Kidney epithelial cell (primary cell): ENCODE measurements around the gene SLC35F1. TPM values are rescaled to one million over a fixed set of nuclear protein-coding genes. Genes with fewer than 3 reads are reported as not detected.

Source experiments
- DNase-seq: peaks from one replicate; pipeline ENCODE4 v3.0.0-alpha.2; 2010; ENCODE audit warnings: low read depth
- H3K27me3 ChIP-seq: 2 replicates; pipeline ENCODE4 v1.6.0; 2011; ENCODE audit warnings: low read length; ENCODE audit not compliant: control insufficient read depth, insufficient read depth
- H3K36me3 ChIP-seq: 2 replicates; pipeline ENCODE4 v1.5.1; 2011; ENCODE audit warnings: low read length; ENCODE audit not compliant: control insufficient read depth, insufficient read depth
- H3K4me3 ChIP-seq: 2 replicates; pipeline ENCODE4 v1.5.1; 2011; ENCODE audit warnings: low read depth, mild to moderate bottlenecking, control low read depth, low read length
- CTCF ChIP-seq: IDR thresholded peaks from 2 replicates; pipeline ENCODE4 v1.5.1; 2011; ENCODE audit warnings: mild to moderate bottlenecking, moderate library complexity, low read length, control low read depth, inconsistent platforms; ENCODE audit not compliant: insufficient read depth, poor library complexity, severe bottlenecking
- total RNA-seq: library from RNA; depleted of rRNA; stranded (reverse); fragments of >200 nt; gene quantifications from 2 replicates; pipeline ENCODE4 v1.2.3, GENCODE V29; 2015

SLC35F1 gene
- total RNA-seq, 1 donor from 2014 or later = 0.38 TPM

- no peak for DNase-seq
- no peak for TF ChIP-seq CTCF
- H3K36me3 ChIP-seq = no peaks in the 10 kb centered on the region
- no peak overlapping the region for H3K4me3 ChIP-seq
- H3K27me3 ChIP-seq = no peaks in the 10 kb centered on the region
Measured at GRCh38 chr6:117985916-117986315, 78.9 kb downstream of the SLC35F1 start.

- Histone ChIP-seq H3K27me3 (no peaks in the 10 kb centered on the region), H3K4me3 (no peak overlapping the region), H3K36me3 (no peaks in the 10 kb centered on the region)
- no peak for TF ChIP-seq CTCF
- no peak for DNase-seq
Measured at GRCh38 chr6:117986396-117986795, 79.3 kb downstream of the SLC35F1 start.

GRCh38 chr6:117989086-117989485 lies 82.0 kb downstream of the SLC35F1 start:
- TF ChIP-seq CTCF = no peak
- H3K27me3 ChIP-seq = no peaks in the 10 kb centered on the region
- DNase-seq = no peak
- H3K36me3 ChIP-seq = no peaks in the 10 kb centered on the region
- H3K4me3 ChIP-seq = no peak overlapping the region

GRCh38 chr6:117990151-117990550 lies 83.1 kb downstream of the SLC35F1 start:
- Histone ChIP-seq H3K27me3 (no peaks in the 10 kb centered on the region), H3K4me3 (no peak overlapping the region), H3K36me3 (no peaks in the 10 kb centered on the region)
- no peak for DNase-seq
- TF ChIP-seq CTCF = no peak

- H3K27me3 ChIP-seq = no peaks in the 10 kb centered on the region
- H3K4me3 ChIP-seq = no peak overlapping the region
- DNase-seq = no peak
- TF ChIP-seq CTCF = no peak
- H3K36me3 ChIP-seq = no peaks in the 10 kb centered on the region
Measured at GRCh38 chr6:117992856-117993255, 85.8 kb downstream of the SLC35F1 start.

GRCh38 chr6:118012944-118013343 lies 105.9 kb downstream of the SLC35F1 start:
- Histone ChIP-seq H3K27me3 (no peaks in the 10 kb centered on the region), H3K36me3 (no peaks in the 10 kb centered on the region), H3K4me3 (no peak overlapping the region)
- DNase-seq = no peak
- no peak for TF ChIP-seq CTCF
